Neutrophil (primary cell): ENCODE data around the gene LDLRAD4.

Experiments used
- H3K27ac ChIP-seq: fragments of 200-600 bp; sonication (generic); 2 replicates; pipeline ENCODE4 v1.5.1; 2016; ENCODE audit warnings: mild to moderate bottlenecking, moderate library complexity
- H3K27me3 ChIP-seq: fragments of 200-600 bp; sonication (generic); 2 replicates; pipeline ENCODE4 v1.6.0; 2016; ENCODE audit warnings: mild to moderate bottlenecking
- H3K36me3 ChIP-seq: fragments of 200-600 bp; sonication (generic); 2 replicates; pipeline ENCODE4 v1.5.1; 2017
- H3K4me1 ChIP-seq, 2 experiments: fragments of 200-600 bp in 1 of 2; sonication (generic) in 1 of 2; 1 replicate in 1 of 2; 2 replicates in 1 of 2; pipeline versions ENCODE4 v1.5.1 to v1.6.1; 2013 to 2016; ENCODE audit warnings: low read depth in 1 of 2, low read length in 1 of 2, mild to moderate bottlenecking in 1 of 2, moderate library complexity in 1 of 2; ENCODE audit not compliant: control insufficient read depth in 1 of 2, insufficient read depth in 1 of 2
- H3K4me3 ChIP-seq, 2 experiments: fragments of 200-600 bp in 1 of 2; sonication (generic) in 1 of 2; 1 replicate in 1 of 2; 2 replicates in 1 of 2; pipeline ENCODE4 v1.5.1; 2013 to 2016; ENCODE audit warnings: low read depth in 1 of 2, low read length in 1 of 2, mild to moderate bottlenecking in 1 of 2, moderate library complexity in 1 of 2
- H3K9me3 ChIP-seq: fragments of 200-600 bp; sonication (generic); 2 replicates; pipeline ENCODE4 v1.5.1; 2016
- TF ChIP-seq, protein P1 (sequence below): fragments of 200-600 bp; sonication (generic); IDR thresholded peaks from 2 replicates; pipeline ENCODE4 v1.5.1; 2016; ENCODE audit warnings: antibody characterized with exemption

The LDLRAD4 gene

DNA sequence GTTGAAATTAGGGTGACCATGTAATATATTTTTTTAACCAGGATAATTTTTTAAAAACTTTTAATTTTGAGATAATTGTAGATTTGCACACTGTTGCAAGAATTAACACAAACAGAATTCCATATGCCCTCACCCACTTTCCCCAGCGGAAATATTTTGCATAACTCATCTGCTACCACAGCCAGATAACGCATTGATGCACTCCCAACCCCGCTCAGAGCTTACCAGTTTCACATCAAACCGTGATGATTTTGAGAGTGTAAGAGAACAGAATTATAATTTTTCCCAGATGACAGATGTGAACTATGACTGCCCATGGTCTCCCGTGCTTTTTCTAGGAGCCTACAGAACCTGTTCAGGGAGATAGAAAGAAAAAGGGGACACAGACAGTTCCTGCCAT, 35.2 kb upstream of the LDLRAD4 start:
- Histone ChIP-seq H3K36me3 (no peaks in the 10 kb centered on the region), H3K9me3 (no peaks in the 10 kb centered on the region), H3K4me3 (no peak overlapping the region), H3K27me3 (no peaks in the 10 kb centered on the region), H3K4me1 (no peaks in the 10 kb centered on the region), H3K27ac (no peak overlapping the region)
- TF ChIP-seq, protein P1, sequence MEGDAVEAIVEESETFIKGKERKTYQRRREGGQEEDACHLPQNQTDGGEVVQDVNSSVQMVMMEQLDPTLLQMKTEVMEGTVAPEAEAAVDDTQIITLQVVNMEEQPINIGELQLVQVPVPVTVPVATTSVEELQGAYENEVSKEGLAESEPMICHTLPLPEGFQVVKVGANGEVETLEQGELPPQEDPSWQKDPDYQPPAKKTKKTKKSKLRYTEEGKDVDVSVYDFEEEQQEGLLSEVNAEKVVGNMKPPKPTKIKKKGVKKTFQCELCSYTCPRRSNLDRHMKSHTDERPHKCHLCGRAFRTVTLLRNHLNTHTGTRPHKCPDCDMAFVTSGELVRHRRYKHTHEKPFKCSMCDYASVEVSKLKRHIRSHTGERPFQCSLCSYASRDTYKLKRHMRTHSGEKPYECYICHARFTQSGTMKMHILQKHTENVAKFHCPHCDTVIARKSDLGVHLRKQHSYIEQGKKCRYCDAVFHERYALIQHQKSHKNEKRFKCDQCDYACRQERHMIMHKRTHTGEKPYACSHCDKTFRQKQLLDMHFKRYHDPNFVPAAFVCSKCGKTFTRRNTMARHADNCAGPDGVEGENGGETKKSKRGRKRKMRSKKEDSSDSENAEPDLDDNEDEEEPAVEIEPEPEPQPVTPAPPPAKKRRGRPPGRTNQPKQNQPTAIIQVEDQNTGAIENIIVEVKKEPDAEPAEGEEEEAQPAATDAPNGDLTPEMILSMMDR = no peak

DNA sequence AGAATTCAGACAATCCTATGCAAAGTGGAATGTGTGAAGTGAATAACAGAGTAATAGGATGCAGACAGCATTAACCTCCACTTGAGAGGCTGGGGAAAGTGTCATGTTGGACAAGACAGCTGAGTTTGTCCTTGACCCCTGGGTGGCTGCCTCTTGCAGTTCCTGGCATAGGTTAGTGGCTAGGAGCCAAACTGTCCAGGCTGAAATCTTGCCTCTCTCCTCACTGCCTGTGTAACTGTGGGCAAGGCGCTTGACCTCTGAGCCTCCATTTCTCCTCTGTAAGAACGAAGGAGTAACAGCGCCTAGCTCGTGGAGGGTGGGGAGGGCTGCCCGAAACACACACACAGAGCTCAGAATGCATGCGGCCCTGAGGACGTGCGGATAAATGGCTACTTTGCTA, 34.8 kb upstream of the LDLRAD4 start:
- Histone ChIP-seq H3K4me1 (no peaks in the 10 kb centered on the region), H3K9me3 (no peaks in the 10 kb centered on the region), H3K4me3 (no peak overlapping the region), H3K27ac (no peak overlapping the region), H3K27me3 (no peaks in the 10 kb centered on the region), H3K36me3 (no peaks in the 10 kb centered on the region)
- TF ChIP-seq, protein P1 = no peak

DNA sequence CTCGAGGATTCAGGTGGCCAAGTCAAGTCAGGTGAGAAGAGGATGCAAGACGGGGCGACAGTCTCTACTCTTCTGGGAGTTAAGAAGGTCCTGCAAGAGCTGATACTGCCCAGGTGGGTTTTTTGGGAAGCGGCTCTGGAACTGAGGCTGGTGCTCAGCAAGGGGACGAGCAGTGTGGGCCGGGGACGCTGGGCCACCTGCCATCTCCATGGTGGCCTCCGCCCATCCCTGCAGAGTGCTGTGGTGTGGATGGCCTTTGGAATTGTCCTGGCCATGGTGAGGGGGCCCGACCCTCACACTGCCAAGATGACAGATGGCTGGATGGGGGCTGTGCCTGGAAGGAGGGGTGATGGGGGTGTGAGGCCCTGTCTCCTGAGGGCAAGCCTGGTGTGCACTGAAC, 34.2 kb upstream of the LDLRAD4 start:
- H3K9me3 ChIP-seq = no peaks in the 10 kb centered on the region
- H3K4me3 ChIP-seq = no peak overlapping the region
- TF ChIP-seq, protein P1 = no peak
- no peak overlapping the region for H3K27ac ChIP-seq
- peaks cover under 1% of the 10 kb centered on the region for H3K27me3 ChIP-seq
- no peaks in the 10 kb centered on the region for H3K4me1 ChIP-seq
- H3K36me3 ChIP-seq = no peaks in the 10 kb centered on the region

DNA sequence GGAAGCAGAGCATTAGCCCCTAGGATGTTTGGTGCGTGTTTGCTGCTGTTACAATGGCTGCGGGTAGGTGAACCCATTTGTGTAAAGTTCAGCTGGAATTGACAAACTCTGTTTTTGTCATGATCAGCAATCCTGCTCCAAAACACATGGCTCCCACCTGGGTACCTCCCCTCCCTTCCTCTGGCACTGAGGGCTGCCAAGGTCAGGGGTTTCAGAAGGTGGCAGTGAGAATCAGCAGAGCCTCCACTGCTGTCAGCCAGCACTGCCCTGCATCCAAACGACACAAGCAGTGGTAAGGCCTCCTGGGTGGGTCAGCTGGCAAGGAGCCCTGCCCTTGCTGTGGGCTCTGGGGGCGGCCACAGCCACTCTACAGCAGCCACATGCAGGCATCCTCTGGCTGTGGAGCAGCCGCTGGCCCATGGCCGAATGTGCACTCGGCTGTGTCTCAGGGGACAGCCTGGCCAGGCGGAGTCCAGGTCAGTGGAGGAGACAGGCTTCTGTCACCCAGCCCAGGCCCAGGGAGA, 32.8 kb upstream of the LDLRAD4 start:
- Histone ChIP-seq H3K4me3 (no peak overlapping the region), H3K27ac (no peak overlapping the region), H3K27me3 (peaks cover 3% of the 10 kb centered on the region), H3K9me3 (no peaks in the 10 kb centered on the region), H3K4me1 (no peaks in the 10 kb centered on the region), H3K36me3 (no peaks in the 10 kb centered on the region)
- TF ChIP-seq, protein P1 = no peak

DNA sequence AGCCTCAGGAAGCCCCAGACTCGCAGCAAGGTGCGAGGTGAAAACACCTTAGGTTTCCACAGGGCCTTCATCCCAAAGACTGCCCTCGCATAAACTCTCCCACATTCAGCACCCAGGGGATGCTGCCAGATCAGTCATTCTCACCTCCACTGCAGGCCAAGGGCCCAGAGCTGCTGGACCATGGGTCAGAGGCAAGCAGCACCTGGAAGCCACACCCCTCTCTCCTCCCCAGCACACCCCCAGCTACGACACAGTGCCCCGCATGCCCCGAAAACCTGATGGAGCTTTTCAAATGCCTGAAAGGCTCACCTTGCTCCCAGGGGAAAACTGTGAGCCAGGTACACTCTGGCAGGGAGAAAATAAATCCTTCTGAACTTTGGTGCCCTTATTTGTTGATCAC, 31.9 kb upstream of the LDLRAD4 start:
- Histone ChIP-seq H3K27ac (no peak overlapping the region), H3K27me3 (peaks cover 3% of the 10 kb centered on the region), H3K36me3 (no peaks in the 10 kb centered on the region), H3K4me1 (no peaks in the 10 kb centered on the region), H3K9me3 (no peaks in the 10 kb centered on the region), H3K4me3 (no peak overlapping the region)
- TF ChIP-seq, protein P1 = no peak

DNA sequence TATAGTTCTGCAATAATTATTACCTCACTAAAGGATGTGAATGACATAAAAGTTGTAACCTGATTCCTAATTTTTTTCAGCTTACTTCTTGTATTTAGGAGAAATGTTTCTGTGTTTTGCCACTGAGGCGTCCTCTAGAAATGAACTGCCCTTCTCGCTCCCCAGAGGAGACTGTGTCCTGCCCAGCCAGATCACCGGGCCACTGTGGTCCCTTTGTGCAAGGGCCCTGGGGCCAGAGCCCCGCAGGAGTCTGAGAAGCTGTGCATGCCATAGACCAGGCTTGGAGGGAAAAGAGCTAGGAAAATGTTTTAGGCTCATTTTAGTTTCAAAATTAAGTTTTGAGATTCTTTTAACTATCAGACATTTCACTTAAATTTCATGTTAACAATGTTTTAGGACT, 31.1 kb upstream of the LDLRAD4 start:
- Histone ChIP-seq H3K27ac (no peak overlapping the region), H3K4me3 (no peak overlapping the region), H3K9me3 (no peaks in the 10 kb centered on the region), H3K27me3 (peaks cover 3% of the 10 kb centered on the region), H3K4me1 (no peaks in the 10 kb centered on the region), H3K36me3 (no peaks in the 10 kb centered on the region)
- TF ChIP-seq, protein P1 = no peak
